Ovary (tissue), 9 donors: ENCODE results near the gene PATJ. TPM values are rescaled to one million over a fixed set of nuclear protein-coding genes. Genes with fewer than 3 reads are reported as not detected.

Experiments
- DNase-seq, 5 donors: peaks; one replicate each; pipeline ENCODE4 v3.0.0-alpha.2; 2019 to 2020
- H3K27ac ChIP-seq, 2 donors: fragments of 200-600 bp; one replicate each; pipeline versions ENCODE4 v1.5.1 to v1.8.0; 2019 to 2022
- H3K27me3 ChIP-seq: fragments of 200-600 bp; one replicate; pipeline ENCODE4 v1.8.0; 2022
- H3K36me3 ChIP-seq: fragments of 200-600 bp; sonication (generic); one replicate; pipeline ENCODE4 v1.5.1; 2019
- H3K4me1 ChIP-seq: one replicate; pipeline ENCODE4 v1.8.1; 2013; ENCODE audit warnings: mild to moderate bottlenecking, moderate library complexity; ENCODE audit not compliant: insufficient read depth
- H3K4me3 ChIP-seq: fragments of 200-600 bp; sonication (generic); one replicate; pipeline ENCODE4 v1.5.1; 2017
- H3K9me3 ChIP-seq, 2 donors: fragments of 200-600 bp in 1 of 2; sonication (generic) in 1 of 2; one replicate each; pipeline versions ENCODE4 v1.5.1 to v1.8.1; 2013 to 2019; ENCODE audit warnings: mild to moderate bottlenecking in 1 of 2, moderate library complexity in 1 of 2
- EP300 ChIP-seq: sonication (generic); formaldehyde crosslinking; IDR thresholded peaks from one replicate; pipeline ENCODE4 v1.6.1; 2017; ENCODE audit warnings: antibody characterized with exemption
- POLR2A ChIP-seq: fragments of 450-650 bp; IDR thresholded peaks from one replicate; pipeline ENCODE4 v1.6.1; 2017; ENCODE audit warnings: antibody characterized with exemption, mild to moderate bottlenecking, moderate library complexity
- WGBS, 3 donors: extraction: QIAGEN DNeasy Blood & Tissue Kit in 1 of 3; methylation state at CpG; one replicate each; pipeline versions ENCODE4 v1.1.5 to v1.1.7; 2013 to 2017; 5-methylcytosine and 5-hydroxymethylcytosine counted together
- intact Hi-C, 4 donors: fragments of 100-400 bp; cut with DNase I; formaldehyde crosslinking; loops; one replicate each; pipeline versions ENCODE4 v1.11.0 to v1.15.1; 2022 to 2023
- polyA plus RNA-seq, 2 donors: library from polyadenylated mRNA; stranded (reverse); fragments of 200-250 nt in 1 of 2; fragments of 350-450 nt in 1 of 2; fragmentation: Illumina TruSeq in 1 of 2; extraction: RNeasy Lipid Tissue Mini Kit (QIAGEN cat#74804) in 1 of 2; gene quantifications; one replicate each; pipeline ENCODE4 v1.2.3, GENCODE V29; 2013 to 2014
- total RNA-seq, 7 donors: library from RNA; depleted of rRNA in 2 of 7; stranded (reverse); fragments of >200 nt in 2 of 7; fragmentation: NEBNext Ultra II Directional in 3 of 7; extraction: Animal tissue kit (Norgen Biotek cat#: 25700) in 3 of 7; gene quantifications; one replicate each; pipeline versions ENCODE4 v1.1.0 to v1.2.4, GENCODE V29; 2016 to 2023
- TF ChIP-seq, protein P1 (sequence below), 3 donors: fragments of 450-650 bp in 2 of 3; fragments of 200-600 bp in 1 of 3; IDR thresholded peaks; one replicate each; pipeline versions ENCODE4 v1.5.1 to v1.8.0; 2016 to 2022; ENCODE audit warnings: antibody characterized with exemption in 3 of 3, mild to moderate bottlenecking in 1 of 3
- donor health status: DM: no; HTN: no; CAD: no; lungs with moderate emphysema.
- donor health status: DM: no; HTN: no; CAD: no.
- donor health status: Bipolar disorder and iron deficiency.
- donor health status: DM: yes; HTN: yes; CAD: no.
- donor health status: DM: no; HTN: no; CAD: no.
- donor health status: DM: yes; HTN: yes; CAD: no.

PATJ gene
- total and polyA plus RNA-seq, 9 donors = 7.6 to 60.1 (median 25.5) TPM

DNA sequence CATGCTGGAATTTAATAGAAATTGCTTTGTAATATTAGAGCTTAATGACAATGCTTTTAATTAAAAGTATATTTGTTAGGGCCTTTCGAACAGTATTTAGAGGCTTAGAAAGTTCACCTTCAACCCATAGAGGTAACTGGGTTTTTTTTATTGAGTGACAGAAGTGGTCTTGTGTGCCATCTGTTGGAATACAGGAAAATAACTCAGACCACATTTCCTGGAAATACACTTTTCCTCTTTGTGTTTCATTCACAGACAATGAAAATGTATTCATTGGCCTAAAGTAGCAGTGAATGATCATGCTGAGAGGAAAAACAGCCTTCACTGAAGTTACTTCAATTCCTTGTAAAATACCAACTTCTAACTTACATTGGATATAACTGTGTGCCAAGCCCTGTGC lies 368.8 kb downstream of the PATJ start:
- WGBS, 3 donors = 92 to 95% (median 95%) methylated on average over 1 of the region's 1 CpG
- Histone ChIP-seq H3K4me3 (no peak overlapping the region), H3K27me3 (no peaks in the 10 kb centered on the region), H3K9me3 (no peaks in the 10 kb centered on the region), H3K36me3 (no peaks in the 10 kb centered on the region), H3K4me1 (peaks cover 2% of the 10 kb centered on the region), H3K27ac (peak overlapping the region in 1 of 2 donors; percentile 58)
- DNase-seq = no peak
- intact Hi-C loops = no loop called here
- TF ChIP-seq POLR2A (no peak), EP300 (no peak)
- TF ChIP-seq, protein P1, sequence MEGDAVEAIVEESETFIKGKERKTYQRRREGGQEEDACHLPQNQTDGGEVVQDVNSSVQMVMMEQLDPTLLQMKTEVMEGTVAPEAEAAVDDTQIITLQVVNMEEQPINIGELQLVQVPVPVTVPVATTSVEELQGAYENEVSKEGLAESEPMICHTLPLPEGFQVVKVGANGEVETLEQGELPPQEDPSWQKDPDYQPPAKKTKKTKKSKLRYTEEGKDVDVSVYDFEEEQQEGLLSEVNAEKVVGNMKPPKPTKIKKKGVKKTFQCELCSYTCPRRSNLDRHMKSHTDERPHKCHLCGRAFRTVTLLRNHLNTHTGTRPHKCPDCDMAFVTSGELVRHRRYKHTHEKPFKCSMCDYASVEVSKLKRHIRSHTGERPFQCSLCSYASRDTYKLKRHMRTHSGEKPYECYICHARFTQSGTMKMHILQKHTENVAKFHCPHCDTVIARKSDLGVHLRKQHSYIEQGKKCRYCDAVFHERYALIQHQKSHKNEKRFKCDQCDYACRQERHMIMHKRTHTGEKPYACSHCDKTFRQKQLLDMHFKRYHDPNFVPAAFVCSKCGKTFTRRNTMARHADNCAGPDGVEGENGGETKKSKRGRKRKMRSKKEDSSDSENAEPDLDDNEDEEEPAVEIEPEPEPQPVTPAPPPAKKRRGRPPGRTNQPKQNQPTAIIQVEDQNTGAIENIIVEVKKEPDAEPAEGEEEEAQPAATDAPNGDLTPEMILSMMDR (IDR thresholded peaks at IDR 0.05) = no peak

DNA sequence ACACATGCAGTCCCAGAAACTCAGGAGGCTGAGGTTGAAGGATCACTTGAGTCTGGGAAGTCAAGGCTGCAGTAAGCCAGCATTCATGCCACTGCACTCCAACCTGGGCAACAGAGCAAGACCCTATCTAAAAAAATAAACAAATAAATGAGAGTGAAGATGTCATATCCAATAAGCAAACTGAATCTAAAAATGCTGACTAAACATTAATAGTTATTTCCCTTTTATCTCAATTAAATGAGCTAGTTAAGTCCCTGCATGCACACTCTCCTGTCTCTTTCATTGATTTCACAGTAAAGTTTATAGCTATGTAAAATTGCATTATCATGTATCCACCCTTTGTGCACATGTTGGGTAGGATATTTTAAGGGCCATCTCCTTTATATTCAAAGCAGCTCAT lies 371.2 kb downstream of the PATJ start:
- intact Hi-C loops = no loop called here
- Histone ChIP-seq H3K27ac (no peak overlapping the region), H3K4me3 (no peak overlapping the region), H3K9me3 (no peaks in the 10 kb centered on the region), H3K27me3 (no peaks in the 10 kb centered on the region), H3K4me1 (peaks cover 2% of the 10 kb centered on the region), H3K36me3 (no peaks in the 10 kb centered on the region)
- TF ChIP-seq, protein P1 (IDR thresholded peaks at IDR 0.05) = no peak
- TF ChIP-seq EP300 (no peak), POLR2A (no peak)
- DNase-seq = no peak

DNA sequence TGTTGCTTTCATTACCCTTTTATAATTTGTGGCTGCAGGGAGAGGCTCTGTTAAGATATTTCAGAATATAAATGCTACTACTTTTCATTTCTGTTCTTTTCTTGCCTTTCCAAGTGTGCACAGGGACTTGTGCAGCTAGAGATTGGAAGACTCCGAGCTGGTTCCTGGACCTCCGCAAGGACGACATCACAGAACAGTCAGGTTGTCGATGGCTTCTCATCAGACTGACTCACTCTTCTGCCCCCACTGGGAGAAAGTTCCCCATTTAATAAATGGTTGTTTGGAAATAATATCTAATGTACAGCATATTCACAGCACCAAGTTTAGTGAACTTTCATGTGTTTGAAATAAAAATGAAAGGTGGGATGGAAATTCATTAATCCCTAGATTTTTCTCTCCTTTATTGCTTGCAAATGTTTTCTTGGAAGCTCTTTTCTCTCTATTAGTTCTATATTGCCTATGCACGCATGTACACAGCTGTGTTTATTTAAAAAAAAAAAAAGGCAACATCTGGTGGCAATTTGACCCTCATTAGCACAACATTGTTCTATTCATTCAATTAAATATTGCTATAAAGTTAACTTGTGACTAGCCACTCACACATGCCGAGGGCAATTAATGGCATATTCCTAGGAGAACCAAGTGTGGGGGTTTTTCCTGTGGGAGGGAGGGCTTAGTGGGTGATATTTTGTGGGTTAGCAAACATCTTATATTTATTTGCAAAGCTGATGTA lies 374.9 kb downstream of the PATJ start:
- Histone ChIP-seq H3K4me3 (no peak overlapping the region), H3K27me3 (no peaks in the 10 kb centered on the region), H3K9me3 (no peaks in the 10 kb centered on the region), H3K27ac (no peak overlapping the region), H3K36me3 (no peaks in the 10 kb centered on the region), H3K4me1 (no peaks in the 10 kb centered on the region)
- DNase-seq = no peak
- WGBS, 3 donors = 89 to 94% (median 90%) methylated on average over 6 of the region's 6 CpGs
- TF ChIP-seq EP300 = no peak
- TF ChIP-seq, protein P1 (IDR thresholded peaks at IDR 0.05) = no peak
- no peak for TF ChIP-seq POLR2A
- intact Hi-C loops = no loop called here

DNA sequence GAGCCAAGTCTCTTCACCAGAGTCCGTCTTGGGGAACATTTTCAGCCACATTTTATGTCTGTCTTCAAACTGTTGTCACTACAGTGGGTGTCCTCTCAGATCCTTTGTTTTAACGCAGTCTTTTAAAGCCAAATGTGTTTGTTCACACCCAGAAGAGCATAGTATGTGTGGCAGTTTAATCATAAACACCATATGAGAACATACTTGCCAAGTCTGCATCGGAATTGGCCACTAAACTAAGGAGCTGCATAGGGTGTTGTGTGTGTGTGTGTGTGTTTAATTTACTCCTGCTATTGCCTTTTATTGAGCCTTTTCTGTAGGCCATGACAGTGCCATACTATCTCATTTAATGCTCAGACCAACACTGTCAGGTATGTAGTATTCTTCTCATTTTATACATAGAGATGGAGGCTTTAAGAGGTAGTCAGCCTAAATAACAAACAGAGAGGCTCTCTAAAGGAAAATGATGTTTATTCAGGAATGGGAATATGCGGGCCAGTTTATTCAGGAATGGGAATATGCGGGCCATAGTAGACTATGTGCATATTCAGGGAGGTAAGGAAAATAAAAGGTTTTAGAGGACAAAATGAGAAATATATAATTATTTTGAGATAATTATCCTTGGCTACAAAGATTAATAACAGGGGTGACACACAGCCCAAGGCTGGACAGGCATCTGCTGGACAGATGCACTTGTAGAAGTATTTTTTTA lies 384.5 kb downstream of the PATJ start:
- Histone ChIP-seq H3K9me3 (no peaks in the 10 kb centered on the region), H3K36me3 (no peaks in the 10 kb centered on the region), H3K27ac (no peak overlapping the region), H3K4me3 (no peak overlapping the region), H3K4me1 (no peaks in the 10 kb centered on the region), H3K27me3 (no peaks in the 10 kb centered on the region)
- TF ChIP-seq EP300 = no peak
- TF ChIP-seq, protein P1 (IDR thresholded peaks at IDR 0.05) = no peak
- no peak for TF ChIP-seq POLR2A
- no peak for DNase-seq
- intact Hi-C loops = no loop called here
- WGBS, 3 donors = 93 to 96% (median 93%) methylated on average over 5 of the region's 5 CpGs
